A673 (cell line): Measurements from ENCODE around the gene KLHL24. TPM values are rescaled to one million over a fixed set of nuclear protein-coding genes. Genes with fewer than 3 reads are reported as not detected.

Source experiments
- BruUV-seq: library from RNA; stranded (reverse); fragments of 400-500 nt; replicated peaks from 2 replicates; lab custom pipeline; 2021; lab: Mats Ljungman, UMichigan
- CTCF ChIA-PET: fragments of 300-600 bp; sonication (Branson Sonifier 250); formaldehyde crosslinking; loops from one replicate; lab custom pipeline; 2022; ENCODE audit warnings: antibody characterized with exemption; lab: Charles Lee
- POLR2A ChIA-PET: fragments of 300-600 bp; sonication (Branson Sonifier 250); formaldehyde crosslinking; loops from one replicate; lab custom pipeline; 2022; ENCODE audit warnings: antibody characterized with exemption; ENCODE audit not compliant: low non-redundant PET; lab: Charles Lee
- DNase-seq: peaks from one replicate; pipeline ENCODE4 v3.0.0-alpha.2; 2015; ENCODE audit warnings: low spot score
- H3K27ac ChIP-seq: fragments of 200-600 bp; sonication (generic); 2 replicates; pipeline ENCODE4 v1.5.1; 2016; ENCODE audit warnings: mixed run types, low read depth, mild to moderate bottlenecking, mixed read lengths, antibody characterized with exemption, low read length; ENCODE audit not compliant: poor library complexity, severe bottlenecking
- H3K27me3 ChIP-seq: fragments of 200-600 bp; sonication (generic); replicated peaks from 2 replicates; pipeline ENCODE4 v1.6.1; 2017; ENCODE audit warnings: mixed run types, low read depth, mild to moderate bottlenecking, mixed read lengths, antibody characterized with exemption, low read length; ENCODE audit not compliant: insufficient read depth, poor library complexity
- H3K36me3 ChIP-seq: fragments of 200-600 bp; sonication (generic); 2 replicates; pipeline ENCODE4 v1.6.1; 2016; ENCODE audit warnings: mixed run types, mild to moderate bottlenecking, mixed read lengths, antibody characterized with exemption, low read length; ENCODE audit not compliant: insufficient read depth, poor library complexity, severe bottlenecking
- H3K4me1 ChIP-seq: fragments of 200-600 bp; sonication (generic); 2 replicates; pipeline ENCODE4 v1.6.1; 2017; ENCODE audit warnings: mixed run types, mild to moderate bottlenecking, mixed read lengths, antibody characterized with exemption, low read length; ENCODE audit not compliant: insufficient read depth, poor library complexity, severe bottlenecking
- H3K4me3 ChIP-seq: fragments of 200-600 bp; sonication (generic); 2 replicates; pipeline ENCODE4 v1.5.1; 2016; ENCODE audit warnings: low read depth, mixed run types, mild to moderate bottlenecking, mixed read lengths, low read length; ENCODE audit not compliant: poor library complexity, severe bottlenecking
- H3K9me3 ChIP-seq: fragments of 200-600 bp; sonication (generic); 2 replicates; pipeline ENCODE4 v1.6.1; 2016; ENCODE audit warnings: mixed run types, low read depth, mild to moderate bottlenecking, mixed read lengths, antibody characterized with exemption, low read length; ENCODE audit not compliant: poor library complexity, severe bottlenecking
- CTCF ChIP-seq: fragments of 300-800, 200-600 bp; sonication (generic); conservative IDR thresholded peaks from 2 replicates; pipeline ENCODE4 v1.5.1; 2017; ENCODE audit warnings: low read depth, mild to moderate bottlenecking, antibody characterized with exemption, low read length, moderate library complexity, mixed read lengths
- EZH2 ChIP-seq: fragments of 200-600 bp; sonication (generic); IDR thresholded peaks from 2 replicates; pipeline ENCODE4 v1.6.1; 2017; ENCODE audit warnings: borderline replicate concordance, low read depth, mild to moderate bottlenecking, mixed read lengths, antibody characterized with exemption, low read length; ENCODE audit not compliant: poor library complexity, severe bottlenecking
- intact Hi-C: fragments of 100-400 bp; cut with micrococcal nuclease; formaldehyde crosslinking; loops from one replicate; pipeline ENCODE4 v1.10.0; 2022; ENCODE audit not compliant: unreplicated experiment
- total RNA-seq: library from RNA; stranded (reverse); gene quantifications from 2 replicates; pipeline ENCODE4 v1.2.3, GENCODE V29; 2021

KLHL24 gene
- total RNA-seq, 1 experiment from 2014 or later, result 7.3 TPM

GRCh38 chr3:183613366-183614285 lies 21.8 kb upstream of the KLHL24 start:
- ChIA-PET POLR2A (no interaction called here), CTCF (no interaction called here)
- Histone ChIP-seq H3K4me3 (no peak overlapping the region), H3K9me3 (no peaks in the 10 kb centered on the region), H3K4me1 (no peaks in the 10 kb centered on the region), H3K36me3 (no peaks in the 10 kb centered on the region), H3K27me3 (no peaks in the 10 kb centered on the region), H3K27ac (no peak overlapping the region)
- no peak for DNase-seq
- no TSS peak for BruUV-seq
- TF ChIP-seq CTCF (no peak), EZH2 (no peak)
- intact Hi-C loops, result no loop called here

- Histone ChIP-seq H3K27ac (no peak overlapping the region), H3K36me3 (no peaks in the 10 kb centered on the region), H3K27me3 (peaks cover 5% of the 10 kb centered on the region), H3K4me3 (no peak overlapping the region), H3K9me3 (no peaks in the 10 kb centered on the region), H3K4me1 (no peaks in the 10 kb centered on the region)
- POLR2A ChIA-PET, result no interaction called here
- intact Hi-C loops, result no loop called here
- CTCF ChIA-PET, result no interaction called here
- no peak for DNase-seq
- TF ChIP-seq CTCF (no peak), EZH2 (no peak)
- no TSS peak for BruUV-seq
These were observed 16.9 kb upstream of the KLHL24 start for GRCh38 chr3:183618542-183618941.

- POLR2A ChIA-PET, result no interaction called here
- H3K27ac ChIP-seq, result no peak overlapping the region
These were observed 16.4 kb upstream of the KLHL24 start for GRCh38 chr3:183619010-183619409.

More at GRCh38 chr3:183619010-183619409, 16.4 kb upstream of the KLHL24 start:
- DNase-seq, result no peak
- H3K36me3 ChIP-seq, result no peaks in the 10 kb centered on the region
- CTCF ChIA-PET, result interaction anchor here (0.6 kb wide), 1 partner anchor 387 kb away, joined by 5 read pairs; no protein-coding TSS in a partner anchor
- H3K9me3 ChIP-seq, result no peaks in the 10 kb centered on the region
- TF ChIP-seq CTCF (no peak), EZH2 (no peak)
- H3K27me3 ChIP-seq, result peaks cover 5% of the 10 kb centered on the region
- intact Hi-C loops, result no loop called here
- no peak overlapping the region for H3K4me3 ChIP-seq
- no peaks in the 10 kb centered on the region for H3K4me1 ChIP-seq
- no TSS peak for BruUV-seq
